ENCODE measurements around the gene ZDHHC14.

ZDHHC14 gene

GRCh38 chr6:157550114-157550989 lies 169.4 kb downstream of the ZDHHC14 start:
- Histone ChIP-seq H3K9ac (ENCODE audit: low read depth, low read length) (no peak overlapping the region), H3K27me3 (ENCODE audit: control insufficient read depth, insufficient read depth, low read length) (peaks cover 8% of the 10 kb centered on the region; the same call in 1 of the 2 replicates), H3K4me3 (ENCODE audit: low read depth, low read length) (no peak overlapping the region), H3K27ac (ENCODE audit: low read depth, low read length) (no peak overlapping the region), H3K4me1 (ENCODE audit: control insufficient read depth, insufficient read depth, low read length) (peaks cover 36% of the 10 kb centered on the region), H3K9me3 (ENCODE audit: control insufficient read depth, insufficient read depth, low read length) (no peaks in the 10 kb centered on the region), H3K36me3 (ENCODE audit: control insufficient read depth, insufficient read depth, low read length) (no peaks in the 10 kb centered on the region)

- H3K9ac ChIP-seq (ENCODE audit: low read depth, low read length) = no peak overlapping the region
- no peaks in the 10 kb centered on the region for H3K9me3 ChIP-seq (ENCODE audit: control insufficient read depth, insufficient read depth, low read length)
- no peaks in the 10 kb centered on the region for H3K36me3 ChIP-seq (ENCODE audit: control insufficient read depth, insufficient read depth, low read length)
- peak overlapping the region; percentile 88 for H3K27ac ChIP-seq (ENCODE audit: low read depth, low read length)
- H3K27me3 ChIP-seq (ENCODE audit: control insufficient read depth, insufficient read depth, low read length) = peaks cover 8% of the 10 kb centered on the region; the same call in 1 of the 2 replicates
- peaks cover 37% of the 10 kb centered on the region for H3K4me1 ChIP-seq (ENCODE audit: control insufficient read depth, insufficient read depth, low read length)
- no peak overlapping the region for H3K4me3 ChIP-seq (ENCODE audit: low read depth, low read length)
Measured at GRCh38 chr6:157551041-157551832, 170.2 kb downstream of the ZDHHC14 start.

- Histone ChIP-seq H3K9me3 (ENCODE audit: control insufficient read depth, insufficient read depth, low read length) (no peaks in the 10 kb centered on the region), H3K4me3 (ENCODE audit: low read depth, low read length) (peak overlapping the region; percentile 25), H3K27ac (ENCODE audit: low read depth, low read length) (peak overlapping the region; percentile 88), H3K36me3 (ENCODE audit: control insufficient read depth, insufficient read depth, low read length) (no peaks in the 10 kb centered on the region), H3K27me3 (ENCODE audit: control insufficient read depth, insufficient read depth, low read length) (peaks cover 8% of the 10 kb centered on the region; the same call in 1 of the 2 replicates), H3K4me1 (ENCODE audit: control insufficient read depth, insufficient read depth, low read length) (peaks cover 30% of the 10 kb centered on the region), H3K9ac (ENCODE audit: low read depth, low read length) (peak overlapping the region; percentile 7; the same call in 1 of the 2 replicates)
Measured at GRCh38 chr6:157552081-157552747, 171.2 kb downstream of the ZDHHC14 start.

- peaks cover 30% of the 10 kb centered on the region for H3K4me1 ChIP-seq (ENCODE audit: control insufficient read depth, insufficient read depth, low read length)
Measured at GRCh38 chr6:157552820-157553485, 172.0 kb downstream of the ZDHHC14 start.

GRCh38 chr6:157554747-157555146 lies 173.8 kb downstream of the ZDHHC14 start:
- no peaks in the 10 kb centered on the region for H3K36me3 ChIP-seq (ENCODE audit: control insufficient read depth, insufficient read depth, low read length)
- no peak overlapping the region for H3K9ac ChIP-seq (ENCODE audit: low read depth, low read length)
- no peak overlapping the region for H3K27ac ChIP-seq (ENCODE audit: low read depth, low read length)
- H3K4me1 ChIP-seq (ENCODE audit: control insufficient read depth, insufficient read depth, low read length) = peaks cover 30% of the 10 kb centered on the region
- no peak overlapping the region for H3K4me3 ChIP-seq (ENCODE audit: low read depth, low read length)
- H3K9me3 ChIP-seq (ENCODE audit: control insufficient read depth, insufficient read depth, low read length) = no peaks in the 10 kb centered on the region
- H3K27me3 ChIP-seq (ENCODE audit: control insufficient read depth, insufficient read depth, low read length) = peaks cover 2% of the 10 kb centered on the region; the same call in 1 of the 2 replicates

More at GRCh38 chr6:157552820-157553485, 172.0 kb downstream of the ZDHHC14 start:
- H3K36me3 ChIP-seq (ENCODE audit: control insufficient read depth, insufficient read depth, low read length) = no peaks in the 10 kb centered on the region
- no peak overlapping the region for H3K9ac ChIP-seq (ENCODE audit: low read depth, low read length)
- no peaks in the 10 kb centered on the region for H3K9me3 ChIP-seq (ENCODE audit: control insufficient read depth, insufficient read depth, low read length)
- H3K4me3 ChIP-seq (ENCODE audit: low read depth, low read length) = peak overlapping the region; percentile 15; the same call in 1 of the 2 replicates
- H3K27me3 ChIP-seq (ENCODE audit: control insufficient read depth, insufficient read depth, low read length) = peaks cover 8% of the 10 kb centered on the region; the same call in 1 of the 2 replicates
- H3K27ac ChIP-seq (ENCODE audit: low read depth, low read length) = peak overlapping the region; percentile 83

GRCh38 chr6:157555455-157556143 lies 174.6 kb downstream of the ZDHHC14 start:
- no peak overlapping the region for H3K27ac ChIP-seq (ENCODE audit: low read depth, low read length)
- H3K4me1 ChIP-seq (ENCODE audit: control insufficient read depth, insufficient read depth, low read length) = peaks cover 30% of the 10 kb centered on the region
- H3K36me3 ChIP-seq (ENCODE audit: control insufficient read depth, insufficient read depth, low read length) = no peaks in the 10 kb centered on the region

GRCh38 chr6:157556144-157556645 lies 175.2 kb downstream of the ZDHHC14 start:
- Histone ChIP-seq H3K4me1 (ENCODE audit: control insufficient read depth, insufficient read depth, low read length) (peaks cover 28% of the 10 kb centered on the region), H3K27me3 (ENCODE audit: control insufficient read depth, insufficient read depth, low read length) (no peaks in the 10 kb centered on the region), H3K36me3 (ENCODE audit: control insufficient read depth, insufficient read depth, low read length) (no peaks in the 10 kb centered on the region), H3K9ac (ENCODE audit: low read depth, low read length) (no peak overlapping the region), H3K9me3 (ENCODE audit: control insufficient read depth, insufficient read depth, low read length) (no peaks in the 10 kb centered on the region), H3K4me3 (ENCODE audit: low read depth, low read length) (no peak overlapping the region), H3K27ac (ENCODE audit: low read depth, low read length) (no peak overlapping the region)

More at GRCh38 chr6:157555455-157556143, 174.6 kb downstream of the ZDHHC14 start:
- no peaks in the 10 kb centered on the region for H3K9me3 ChIP-seq (ENCODE audit: control insufficient read depth, insufficient read depth, low read length)
- no peak overlapping the region for H3K4me3 ChIP-seq (ENCODE audit: low read depth, low read length)
- no peaks in the 10 kb centered on the region for H3K27me3 ChIP-seq (ENCODE audit: control insufficient read depth, insufficient read depth, low read length)
- no peak overlapping the region for H3K9ac ChIP-seq (ENCODE audit: low read depth, low read length)

GRCh38 chr6:157556671-157557430 lies 175.9 kb downstream of the ZDHHC14 start:
- H3K9me3 ChIP-seq (ENCODE audit: control insufficient read depth, insufficient read depth, low read length) = no peaks in the 10 kb centered on the region
- H3K4me1 ChIP-seq (ENCODE audit: control insufficient read depth, insufficient read depth, low read length) = peaks cover 22% of the 10 kb centered on the region
- no peak overlapping the region for H3K27ac ChIP-seq (ENCODE audit: low read depth, low read length)
- no peak overlapping the region for H3K4me3 ChIP-seq (ENCODE audit: low read depth, low read length)
- no peaks in the 10 kb centered on the region for H3K27me3 ChIP-seq (ENCODE audit: control insufficient read depth, insufficient read depth, low read length)
- no peaks in the 10 kb centered on the region for H3K36me3 ChIP-seq (ENCODE audit: control insufficient read depth, insufficient read depth, low read length)
- no peak overlapping the region for H3K9ac ChIP-seq (ENCODE audit: low read depth, low read length)

GRCh38 chr6:157557559-157557958 lies 176.6 kb downstream of the ZDHHC14 start:
- no peaks in the 10 kb centered on the region for H3K27me3 ChIP-seq (ENCODE audit: control insufficient read depth, insufficient read depth, low read length)
- no peak overlapping the region for H3K27ac ChIP-seq (ENCODE audit: low read depth, low read length)
- no peak overlapping the region for H3K9ac ChIP-seq (ENCODE audit: low read depth, low read length)
- H3K4me3 ChIP-seq (ENCODE audit: low read depth, low read length) = no peak overlapping the region
- no peaks in the 10 kb centered on the region for H3K9me3 ChIP-seq (ENCODE audit: control insufficient read depth, insufficient read depth, low read length)
- H3K36me3 ChIP-seq (ENCODE audit: control insufficient read depth, insufficient read depth, low read length) = no peaks in the 10 kb centered on the region
- H3K4me1 ChIP-seq (ENCODE audit: control insufficient read depth, insufficient read depth, low read length) = peaks cover 18% of the 10 kb centered on the region

Data from HUES48 (cell line).